OCI-LY7 (cell line): ENCODE data around the gene RDH14. TPM values are rescaled to one million over a fixed set of nuclear protein-coding genes. Genes with fewer than 3 reads are reported as not detected.

ENCODE experiments used
- BruUV-seq: library from RNA; stranded (reverse); fragments of 400-500 nt; replicated peaks from 2 replicates; lab custom pipeline; 2021; lab: Mats Ljungman, UMichigan
- CTCF ChIA-PET: fragments of 300-600 bp; sonication (Branson Sonifier 250); formaldehyde crosslinking; loops from one replicate; lab custom pipeline; 2022; ENCODE audit warnings: antibody characterized with exemption; ENCODE audit not compliant: unreplicated experiment; lab: Charles Lee
- POLR2A ChIA-PET: fragments of 300-600 bp; sonication (Branson Sonifier 250); formaldehyde crosslinking; loops from one replicate; lab custom pipeline; 2022; ENCODE audit warnings: antibody characterized with exemption; lab: Charles Lee
- DNase-seq: peaks from one replicate; pipeline ENCODE4 v3.0.0-alpha.2; 2015; ENCODE audit warnings: low spot score
- H2AFZ ChIP-seq: fragments of 200-600 bp; sonication (generic), shearing (Covaris generic); 2 replicates; pipeline ENCODE4 v1.6.1; 2014; ENCODE audit warnings: mild to moderate bottlenecking, antibody characterized with exemption, low read length, moderate library complexity
- H3K27ac ChIP-seq: fragments of 200-600 bp; sonication (generic); 2 replicates; pipeline ENCODE4 v1.5.1; 2014; ENCODE audit warnings: mixed run types, low read depth, mild to moderate bottlenecking, moderate library complexity, low read length, inconsistent platforms; ENCODE audit not compliant: poor library complexity, severe bottlenecking
- H3K36me3 ChIP-seq: fragments of 200-600 bp; sonication (generic); 2 replicates; pipeline ENCODE4 v1.6.1; 2014; ENCODE audit warnings: mild to moderate bottlenecking, antibody characterized with exemption, low read length, moderate library complexity, mixed read lengths; ENCODE audit not compliant: insufficient read depth
- H3K4me1 ChIP-seq: fragments of 200-600 bp; sonication (generic); 2 replicates; pipeline ENCODE4 v1.5.1; 2014; ENCODE audit warnings: mild to moderate bottlenecking, low read length; ENCODE audit not compliant: insufficient read depth, poor library complexity, severe bottlenecking
- H3K4me2 ChIP-seq: fragments of 200-600 bp; sonication (generic); 2 replicates; pipeline ENCODE4 v1.6.1; 2014; ENCODE audit warnings: mild to moderate bottlenecking, low read length
- H3K4me3 ChIP-seq: fragments of 200-600 bp; sonication (generic); 2 replicates; pipeline ENCODE4 v1.5.1; 2014; ENCODE audit warnings: mild to moderate bottlenecking, low read depth, low read length; ENCODE audit not compliant: poor library complexity, severe bottlenecking
- H3K79me2 ChIP-seq: fragments of 200-600 bp; sonication (generic); 2 replicates; pipeline ENCODE4 v1.6.1; 2016; ENCODE audit warnings: low read depth, mild to moderate bottlenecking, low read length, moderate library complexity, mixed read lengths; ENCODE audit not compliant: insufficient read depth
- H3K9me2 ChIP-seq: fragments of 200-600 bp; sonication (generic); 2 replicates; pipeline ENCODE4 v1.6.1; 2016; ENCODE audit warnings: mild to moderate bottlenecking, low read length, mixed read lengths; ENCODE audit not compliant: insufficient read depth
- H3K9me3 ChIP-seq: fragments of 200-600 bp; sonication (generic); 2 replicates; pipeline ENCODE4 v1.6.1; 2014; ENCODE audit warnings: mild to moderate bottlenecking, mixed run types, low read length, mixed read lengths
- H4K20me1 ChIP-seq: fragments of 200-600 bp; sonication (generic); 2 replicates; pipeline ENCODE4 v1.6.1; 2014; ENCODE audit warnings: mild to moderate bottlenecking, antibody characterized with exemption, low read length, moderate library complexity, mixed read lengths; ENCODE audit not compliant: insufficient read depth
- EZH2phosphoT487 ChIP-seq: fragments of 200-600 bp; sonication (generic); IDR thresholded peaks from 2 replicates; pipeline ENCODE4 v1.6.1; 2018; ENCODE audit warnings: low read depth, borderline replicate concordance, mild to moderate bottlenecking, mixed run types, antibody characterized with exemption, low read length, moderate library complexity, mixed read lengths
- intact Hi-C: fragments of 100-400 bp; cut with micrococcal nuclease; formaldehyde crosslinking; loops from one replicate; pipeline ENCODE4 v1.10.0; 2022; ENCODE audit not compliant: unreplicated experiment
- total RNA-seq, 2 experiments: library from RNA; depleted of rRNA in 1 of 2; stranded (reverse); fragments of >200 nt in 1 of 2; shearing (Covaris generic) in 1 of 2; gene quantifications; 2 replicates each; pipeline ENCODE4 v1.2.3, GENCODE V29; 2014 to 2022
- TF ChIP-seq, protein P1 (sequence below): fragments of 200-600 bp; sonication (generic); conservative IDR thresholded peaks from 2 replicates; pipeline ENCODE4 v1.5.1; 2014; ENCODE audit warnings: mild to moderate bottlenecking, antibody characterized with exemption, low read length, moderate library complexity, mixed read lengths

Gene RDH14
- total RNA-seq, 2 experiments from 2014 or later: 20.6 to 25.2 TPM

DNA sequence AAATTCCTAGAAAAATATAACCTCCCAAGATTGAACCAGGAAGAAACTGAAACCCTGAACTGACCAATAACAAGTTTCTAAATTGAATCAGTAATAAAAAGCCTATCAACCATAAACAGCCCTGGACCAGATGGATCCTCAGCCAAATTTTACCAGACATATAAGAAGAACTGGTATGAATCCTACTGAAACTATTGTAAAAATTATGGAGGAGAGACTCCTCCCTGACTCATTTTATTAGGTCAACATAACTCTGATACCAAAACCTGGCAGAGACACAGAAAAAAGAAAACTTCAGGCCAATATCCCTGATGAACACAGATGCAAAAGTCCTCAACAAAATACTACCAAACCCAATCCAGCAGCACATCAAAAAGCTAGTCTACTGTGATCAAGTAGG lies 17.6 kb upstream of the RDH14 start:
- no peak overlapping the region for H3K4me3 ChIP-seq
- no peak for DNase-seq
- no peaks in the 10 kb centered on the region for H3K9me3 ChIP-seq
- intact Hi-C loops: no loop called here
- H3K4me2 ChIP-seq: no peak overlapping the region
- ChIA-PET POLR2A (interaction anchor here (0.5 kb wide), 1 partner anchor 129 kb away, joined by 4 read pairs; no protein-coding TSS in a partner anchor), CTCF (no interaction called here)
- H3K27ac ChIP-seq: no peak overlapping the region
- H3K4me1 ChIP-seq: no peaks in the 10 kb centered on the region
- H4K20me1 ChIP-seq: no peaks in the 10 kb centered on the region
- H2AFZ ChIP-seq: no peak overlapping the region
- TF ChIP-seq, protein P1, sequence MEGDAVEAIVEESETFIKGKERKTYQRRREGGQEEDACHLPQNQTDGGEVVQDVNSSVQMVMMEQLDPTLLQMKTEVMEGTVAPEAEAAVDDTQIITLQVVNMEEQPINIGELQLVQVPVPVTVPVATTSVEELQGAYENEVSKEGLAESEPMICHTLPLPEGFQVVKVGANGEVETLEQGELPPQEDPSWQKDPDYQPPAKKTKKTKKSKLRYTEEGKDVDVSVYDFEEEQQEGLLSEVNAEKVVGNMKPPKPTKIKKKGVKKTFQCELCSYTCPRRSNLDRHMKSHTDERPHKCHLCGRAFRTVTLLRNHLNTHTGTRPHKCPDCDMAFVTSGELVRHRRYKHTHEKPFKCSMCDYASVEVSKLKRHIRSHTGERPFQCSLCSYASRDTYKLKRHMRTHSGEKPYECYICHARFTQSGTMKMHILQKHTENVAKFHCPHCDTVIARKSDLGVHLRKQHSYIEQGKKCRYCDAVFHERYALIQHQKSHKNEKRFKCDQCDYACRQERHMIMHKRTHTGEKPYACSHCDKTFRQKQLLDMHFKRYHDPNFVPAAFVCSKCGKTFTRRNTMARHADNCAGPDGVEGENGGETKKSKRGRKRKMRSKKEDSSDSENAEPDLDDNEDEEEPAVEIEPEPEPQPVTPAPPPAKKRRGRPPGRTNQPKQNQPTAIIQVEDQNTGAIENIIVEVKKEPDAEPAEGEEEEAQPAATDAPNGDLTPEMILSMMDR: no peak
- TF ChIP-seq EZH2phosphoT487: no peak
- no peaks in the 10 kb centered on the region for H3K79me2 ChIP-seq
- H3K36me3 ChIP-seq: no peaks in the 10 kb centered on the region
- BruUV-seq: no TSS peak
- H3K9me2 ChIP-seq: no peaks in the 10 kb centered on the region

DNA sequence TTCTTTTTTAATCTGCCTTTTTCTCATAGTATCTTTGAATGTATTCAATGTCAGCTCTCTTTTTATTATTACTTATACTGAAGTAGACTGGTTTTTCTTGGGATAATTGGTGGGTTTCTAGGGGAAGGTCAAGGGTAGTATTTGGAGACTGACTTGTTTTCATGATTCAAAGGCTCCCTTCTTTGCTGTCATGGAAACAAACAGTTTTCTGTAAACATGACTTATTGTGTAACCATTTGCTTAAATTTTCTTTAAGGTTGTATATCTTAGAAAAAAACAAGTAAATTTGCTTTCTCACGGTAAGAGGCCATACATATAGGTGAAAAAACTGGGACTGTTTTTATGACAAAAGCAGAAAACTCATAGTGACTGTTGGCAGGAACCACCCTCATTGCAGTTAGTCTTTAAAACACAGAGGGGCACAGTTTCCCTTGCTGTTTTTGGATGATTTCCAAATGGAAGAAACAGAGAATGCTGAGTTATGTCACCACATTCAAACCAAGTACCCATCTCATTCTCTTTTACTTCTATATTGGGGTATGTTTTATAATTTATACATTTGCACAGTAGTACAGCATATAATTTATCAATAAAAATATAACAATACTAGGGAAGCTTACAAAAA lies 5.8 kb upstream of the RDH14 start:
- Histone ChIP-seq H3K36me3 (no peaks in the 10 kb centered on the region), H3K4me2 (no peak overlapping the region), H4K20me1 (no peaks in the 10 kb centered on the region), H3K9me3 (peaks cover 7% of the 10 kb centered on the region; the same call in 1 of the 2 replicates), H3K9me2 (no peaks in the 10 kb centered on the region), H2AFZ (no peak overlapping the region), H3K79me2 (no peaks in the 10 kb centered on the region), H3K27ac (no peak overlapping the region), H3K4me1 (peaks cover 1% of the 10 kb centered on the region), H3K4me3 (no peak overlapping the region)
- TF ChIP-seq, protein P1: no peak
- no peak for TF ChIP-seq EZH2phosphoT487
- intact Hi-C loops: no loop called here
- no peak for DNase-seq
- CTCF ChIA-PET: no interaction called here
- no TSS peak for BruUV-seq
- POLR2A ChIA-PET: interaction anchor here (1.2 to 1.8 kb wide), 2 partner anchors 8 to 14 kb away, joined by 3 to 11 read pairs; no protein-coding TSS in a partner anchor

DNA sequence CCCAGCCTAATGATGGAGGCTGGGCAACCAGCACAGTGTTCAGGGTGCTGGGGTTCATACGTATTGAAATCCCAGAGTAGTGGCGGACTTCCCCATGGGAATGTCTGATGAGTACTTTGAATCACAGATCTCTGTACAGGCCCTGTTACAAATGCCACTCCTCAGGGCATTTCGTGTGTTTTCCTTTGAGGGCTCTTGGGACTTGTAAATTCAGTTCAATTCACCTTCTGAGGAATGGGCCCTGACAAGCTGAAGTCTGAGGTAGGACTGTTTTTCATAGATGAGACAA lies 288 bp upstream of the RDH14 start:
- ChIA-PET CTCF (no interaction called here), POLR2A (interaction anchor here (0.6 to 1.7 kb wide), 10 partner anchors 10 to 1507 kb away, joined by 3 to 6 read pairs (median 4); partner anchors contain the start of gene NT5C1B)
- peaks cover 12% of the 10 kb centered on the region; the same call in 1 of the 2 replicates for H4K20me1 ChIP-seq
- TF ChIP-seq EZH2phosphoT487: no peak
- TF ChIP-seq, protein P1: no peak
- H3K36me3 ChIP-seq: peaks cover 6% of the 10 kb centered on the region
- no TSS peak for BruUV-seq
- peak overlapping the region; percentile 94 for H3K4me2 ChIP-seq
- H3K9me2 ChIP-seq: no peaks in the 10 kb centered on the region
- no peak for DNase-seq
- peaks cover 29% of the 10 kb centered on the region for H3K79me2 ChIP-seq
- intact Hi-C loops: loop anchor here (2.0 to 5.0 kb wide), 3 partner anchors 40 to 1342 kb away; partner anchors contain the start of gene TTC32
- H2AFZ ChIP-seq: peak overlapping the region; percentile 98
- H3K27ac ChIP-seq: no peak overlapping the region
- peaks cover 24% of the 10 kb centered on the region for H3K4me1 ChIP-seq
- peaks cover 7% of the 10 kb centered on the region; the same call in 1 of the 2 replicates for H3K9me3 ChIP-seq
- H3K4me3 ChIP-seq: peak overlapping the region; percentile 88
